Pulmonary artery endothelial cell (primary cell): Measurements from ENCODE around the gene C10orf143. TPM values are rescaled to one million over a fixed set of nuclear protein-coding genes. Genes with fewer than 3 reads are reported as not detected.
"Not testable (repeated sequence)": the region's sequence is repeated elsewhere in the genome, so short reads cannot be mapped to it uniquely, and the experiment has no call there.

Experiments
- DNase-seq: peaks from one replicate; pipeline ENCODE4 v3.0.0-alpha.2; 2011; ENCODE audit warnings: low read depth, low spot score
- total RNA-seq: library from RNA; depleted of rRNA; stranded (reverse); fragments of >200 nt; gene quantifications from 2 replicates; pipeline ENCODE4 v1.2.3, GENCODE V29; 2014

The C10orf143 gene
- total RNA-seq, 1 donor from 2014 or later = 0.33 TPM

- DNase-seq = no peak
These were observed 1.2 kb upstream of the C10orf143 start for GRCh38 chr10:130111852-130112180.

GRCh38 chr10:130111113-130111851, 652 bp upstream of the C10orf143 start:
- DNase-seq = peak; percentile 93

GRCh38 chr10:130109796-130110245, 809 bp downstream of the C10orf143 start:
- peak; percentile 50 for DNase-seq

GRCh38 chr10:130108934-130109604, 1.6 kb downstream of the C10orf143 start:
- no peak for DNase-seq

GRCh38 chr10:130108146-130108545, 2.5 kb downstream of the C10orf143 start:
- DNase-seq = not testable (repeated sequence)

- no peak for DNase-seq
These were observed 4.9 kb downstream of the C10orf143 start for GRCh38 chr10:130105724-130106123.

- no peak for DNase-seq
These were observed 11.3 kb downstream of the C10orf143 start for GRCh38 chr10:130099344-130099743.

GRCh38 chr10:130090565-130090964, 20.1 kb downstream of the C10orf143 start:
- not testable (repeated sequence) for DNase-seq

- DNase-seq = no peak
These were observed 30.2 kb downstream of the C10orf143 start for GRCh38 chr10:130080461-130080814.

GRCh38 chr10:130079614-130080460, 30.8 kb downstream of the C10orf143 start:
- no peak for DNase-seq

- DNase-seq = no peak
These were observed 32.5 kb downstream of the C10orf143 start for GRCh38 chr10:130078120-130078519.

- DNase-seq = no peak
These were observed 33.9 kb downstream of the C10orf143 start for GRCh38 chr10:130076681-130077080.

GRCh38 chr10:130074639-130075038, 36.0 kb downstream of the C10orf143 start:
- DNase-seq = no peak

- DNase-seq = no peak
These were observed 36.7 kb downstream of the C10orf143 start for GRCh38 chr10:130073912-130074311.

- DNase-seq = no peak
These were observed 38.4 kb downstream of the C10orf143 start for GRCh38 chr10:130072247-130072646.

GRCh38 chr10:130067893-130068292, 42.7 kb downstream of the C10orf143 start:
- DNase-seq = no peak

- DNase-seq = no peak
These were observed 43.9 kb downstream of the C10orf143 start for GRCh38 chr10:130066743-130067142.

- DNase-seq = no peak
These were observed 45.4 kb downstream of the C10orf143 start for GRCh38 chr10:130065251-130065650.

GRCh38 chr10:130064783-130065182, 45.8 kb downstream of the C10orf143 start:
- DNase-seq = no peak

- no peak for DNase-seq
These were observed 47.7 kb downstream of the C10orf143 start for GRCh38 chr10:130062976-130063375.

GRCh38 chr10:130062201-130062600, 48.4 kb downstream of the C10orf143 start:
- no peak for DNase-seq

- no peak for DNase-seq
These were observed 48.9 kb downstream of the C10orf143 start for GRCh38 chr10:130061760-130062159.
